ENCODE results near the gene TLE3. TPM values are rescaled to one million over a fixed set of nuclear protein-coding genes. Genes with fewer than 3 reads are reported as not detected.
"Not testable (repeated sequence)": the region's sequence is repeated elsewhere in the genome, so short reads cannot be mapped to it uniquely, and the experiment has no call there.

Gene TLE3
- polyA plus RNA-seq, 1 donor, result 47.1 TPM

- Histone ChIP-seq H3K9me3 (ENCODE audit: control insufficient read depth, low read depth, low read length) (no peaks in the 10 kb centered on the region), H3K36me3 (ENCODE audit: control insufficient read depth, insufficient read depth, low read length) (no peaks in the 10 kb centered on the region), H3K4me3 (ENCODE audit: low read length) (no peak overlapping the region), H3K27me3 (ENCODE audit: control insufficient read depth, insufficient read depth, low read length) (no peaks in the 10 kb centered on the region), H3K27ac (ENCODE audit: low read length) (no peak overlapping the region), H3K4me1 (ENCODE audit: control insufficient read depth, insufficient read depth, low read length) (peaks cover 47% of the 10 kb centered on the region)
- no CpG with 5 or more reads among the region's 4 CpGs for WGBS (ENCODE audit: insufficient coverage, low lambda C conversion rate)
- DNase-seq, result no peak
Observed at GRCh38 chr15:70126362-70126761, 28.6 kb upstream of the TLE3 start.

- Histone ChIP-seq H3K9me3 (ENCODE audit: control insufficient read depth, low read depth, low read length) (no peaks in the 10 kb centered on the region), H3K36me3 (ENCODE audit: control insufficient read depth, insufficient read depth, low read length) (no peaks in the 10 kb centered on the region), H3K4me3 (ENCODE audit: low read length) (no peak overlapping the region), H3K4me1 (ENCODE audit: control insufficient read depth, insufficient read depth, low read length) (peaks cover 52% of the 10 kb centered on the region), H3K27ac (ENCODE audit: low read length) (no peak overlapping the region), H3K27me3 (ENCODE audit: control insufficient read depth, insufficient read depth, low read length) (no peaks in the 10 kb centered on the region)
- DNase-seq, result no peak
- WGBS (ENCODE audit: insufficient coverage, low lambda C conversion rate), result no CpG with 5 or more reads among the region's 5 CpGs
Observed at GRCh38 chr15:70125605-70126004, 27.9 kb upstream of the TLE3 start.

- no peaks in the 10 kb centered on the region for H3K36me3 ChIP-seq (ENCODE audit: control insufficient read depth, insufficient read depth, low read length)
- no CpG with 5 or more reads among the region's 8 CpGs for whole genome bisulfite sequencing (ENCODE audit: insufficient coverage, low lambda C conversion rate)
- H3K27me3 ChIP-seq (ENCODE audit: control insufficient read depth, insufficient read depth, low read length), result no peaks in the 10 kb centered on the region
- H3K4me1 ChIP-seq (ENCODE audit: control insufficient read depth, insufficient read depth, low read length), result peaks cover 48% of the 10 kb centered on the region
- peak in 1 of 2 donors; percentile 27 for DNase-seq
- no peak overlapping the region for H3K27ac ChIP-seq (ENCODE audit: low read length)
- no peak overlapping the region for H3K4me3 ChIP-seq (ENCODE audit: low read length)
- H3K9me3 ChIP-seq (ENCODE audit: control insufficient read depth, low read depth, low read length), result no peaks in the 10 kb centered on the region
Observed at GRCh38 chr15:70121624-70122302, 24.0 kb upstream of the TLE3 start.

GRCh38 chr15:70120958-70121623, 23.4 kb upstream of the TLE3 start:
- peaks cover 44% of the 10 kb centered on the region for H3K4me1 ChIP-seq (ENCODE audit: control insufficient read depth, insufficient read depth, low read length)
- no peaks in the 10 kb centered on the region for H3K27me3 ChIP-seq (ENCODE audit: control insufficient read depth, insufficient read depth, low read length)
- no peak for DNase-seq
- no peak overlapping the region for H3K27ac ChIP-seq (ENCODE audit: low read length)
- 100% methylated on average over 1 of the region's 10 CpGs for WGBS (ENCODE audit: insufficient coverage, low lambda C conversion rate)
- H3K4me3 ChIP-seq (ENCODE audit: low read length), result no peak overlapping the region
- no peaks in the 10 kb centered on the region for H3K36me3 ChIP-seq (ENCODE audit: control insufficient read depth, insufficient read depth, low read length)
- H3K9me3 ChIP-seq (ENCODE audit: control insufficient read depth, low read depth, low read length), result no peaks in the 10 kb centered on the region

- no peak overlapping the region for H3K4me3 ChIP-seq (ENCODE audit: low read length)
- no peak for DNase-seq
- no CpG with 5 or more reads among the region's 5 CpGs for WGBS (ENCODE audit: insufficient coverage, low lambda C conversion rate)
Observed at GRCh38 chr15:70119911-70120508, 22.3 kb upstream of the TLE3 start.

GRCh38 chr15:70118599-70118998, 20.9 kb upstream of the TLE3 start:
- Histone ChIP-seq H3K4me3 (ENCODE audit: low read length) (no peak overlapping the region), H3K9me3 (ENCODE audit: control insufficient read depth, low read depth, low read length) (no peaks in the 10 kb centered on the region), H3K27ac (ENCODE audit: low read length) (no peak overlapping the region), H3K4me1 (ENCODE audit: control insufficient read depth, insufficient read depth, low read length) (peaks cover 39% of the 10 kb centered on the region), H3K27me3 (ENCODE audit: control insufficient read depth, insufficient read depth, low read length) (peaks cover 3% of the 10 kb centered on the region), H3K36me3 (ENCODE audit: control insufficient read depth, insufficient read depth, low read length) (no peaks in the 10 kb centered on the region)
- no peak for DNase-seq
- 100% methylated on average over 1 of the region's 3 CpGs for WGBS (ENCODE audit: insufficient coverage, low lambda C conversion rate)

More at GRCh38 chr15:70119911-70120508, 22.3 kb upstream of the TLE3 start:
- Histone ChIP-seq H3K9me3 (ENCODE audit: control insufficient read depth, low read depth, low read length) (no peaks in the 10 kb centered on the region), H3K27ac (ENCODE audit: low read length) (no peak overlapping the region), H3K36me3 (ENCODE audit: control insufficient read depth, insufficient read depth, low read length) (no peaks in the 10 kb centered on the region), H3K27me3 (ENCODE audit: control insufficient read depth, insufficient read depth, low read length) (no peaks in the 10 kb centered on the region), H3K4me1 (ENCODE audit: control insufficient read depth, insufficient read depth, low read length) (peaks cover 44% of the 10 kb centered on the region)

- Histone ChIP-seq H3K27ac (ENCODE audit: low read length) (no peak overlapping the region), H3K36me3 (ENCODE audit: control insufficient read depth, insufficient read depth, low read length) (no peaks in the 10 kb centered on the region), H3K9me3 (ENCODE audit: control insufficient read depth, low read depth, low read length) (no peaks in the 10 kb centered on the region), H3K27me3 (ENCODE audit: control insufficient read depth, insufficient read depth, low read length) (peaks cover 3% of the 10 kb centered on the region), H3K4me3 (ENCODE audit: low read length) (no peak overlapping the region), H3K4me1 (ENCODE audit: control insufficient read depth, insufficient read depth, low read length) (peaks cover 23% of the 10 kb centered on the region)
- no CpG with 5 or more reads among the region's 3 CpGs for WGBS (ENCODE audit: insufficient coverage, low lambda C conversion rate)
- no peak for DNase-seq
Observed at GRCh38 chr15:70116317-70116716, 18.6 kb upstream of the TLE3 start.

GRCh38 chr15:70114221-70114620, 16.5 kb upstream of the TLE3 start:
- Histone ChIP-seq H3K27me3 (ENCODE audit: control insufficient read depth, insufficient read depth, low read length) (peaks cover 3% of the 10 kb centered on the region), H3K9me3 (ENCODE audit: control insufficient read depth, low read depth, low read length) (no peaks in the 10 kb centered on the region), H3K27ac (ENCODE audit: low read length) (no peak overlapping the region), H3K4me3 (ENCODE audit: low read length) (no peak overlapping the region), H3K4me1 (ENCODE audit: control insufficient read depth, insufficient read depth, low read length) (peaks cover 10% of the 10 kb centered on the region), H3K36me3 (ENCODE audit: control insufficient read depth, insufficient read depth, low read length) (no peaks in the 10 kb centered on the region)
- WGBS (ENCODE audit: insufficient coverage, low lambda C conversion rate), result no CpG with 5 or more reads among the region's 3 CpGs
- DNase-seq, result peak in 1 of 2 donors; percentile 21

- Histone ChIP-seq H3K36me3 (ENCODE audit: control insufficient read depth, insufficient read depth, low read length) (no peaks in the 10 kb centered on the region), H3K27me3 (ENCODE audit: control insufficient read depth, insufficient read depth, low read length) (peaks cover 3% of the 10 kb centered on the region), H3K4me1 (ENCODE audit: control insufficient read depth, insufficient read depth, low read length) (peaks cover 10% of the 10 kb centered on the region), H3K4me3 (ENCODE audit: low read length) (no peak overlapping the region), H3K9me3 (ENCODE audit: control insufficient read depth, low read depth, low read length) (no peaks in the 10 kb centered on the region), H3K27ac (ENCODE audit: low read length) (no peak overlapping the region)
- WGBS (ENCODE audit: insufficient coverage, low lambda C conversion rate), result no CpG with 5 or more reads among the region's 7 CpGs
- no peak for DNase-seq
Observed at GRCh38 chr15:70113304-70113700, 15.6 kb upstream of the TLE3 start.

GRCh38 chr15:70112572-70113303, 15.0 kb upstream of the TLE3 start:
- WGBS (ENCODE audit: insufficient coverage, low lambda C conversion rate), result no CpG with 5 or more reads among the region's 9 CpGs
- H3K4me3 ChIP-seq (ENCODE audit: low read length); H3K27me3 ChIP-seq (ENCODE audit: control insufficient read depth, insufficient read depth, low read length); DNase-seq; H3K36me3 ChIP-seq (ENCODE audit: control insufficient read depth, insufficient read depth, low read length); H3K9me3 ChIP-seq (ENCODE audit: control insufficient read depth, low read depth, low read length); H3K4me1 ChIP-seq (ENCODE audit: control insufficient read depth, insufficient read depth, low read length); H3K27ac ChIP-seq (ENCODE audit: low read length): not testable (repeated sequence)
